T-helper 1 cell treated with Interleukin-12 subunit alpha and Interleukin-12 subunit beta and Interleukin-4 antibody, amounts not matched to agents 30 μg/mL and 1 μg/mL, for 36 hours (primary cell): ENCODE measurements around the gene CLEC7A.

Source experiments
- H3K27ac Mint-ChIP-seq: one replicate; pipeline ENCODE4 v1.8.0; 2021; ENCODE audit warnings: mild to moderate bottlenecking, mixed read lengths
- H3K27me3 Mint-ChIP-seq: one replicate; pipeline ENCODE4 v1.8.0; 2021; ENCODE audit warnings: low read depth, mixed read lengths
- H3K36me3 Mint-ChIP-seq: one replicate; pipeline ENCODE4 v1.8.0; 2021; ENCODE audit warnings: low read depth, mixed read lengths
- H3K4me1 Mint-ChIP-seq: one replicate; pipeline ENCODE4 v1.8.0; 2021; ENCODE audit warnings: low read depth, mixed read lengths
- H3K4me3 Mint-ChIP-seq: one replicate; pipeline ENCODE4 v1.8.0; 2021; ENCODE audit warnings: mild to moderate bottlenecking, moderate library complexity, mixed read lengths
- H3K9me3 Mint-ChIP-seq: one replicate; pipeline ENCODE4 v1.8.0; 2021; ENCODE audit warnings: mixed read lengths

CLEC7A gene

GRCh38 chr12:10155966-10156365, 26.0 kb upstream of the CLEC7A start:
- Mint-ChIP-seq H3K27me3 (peaks cover 55% of the 10 kb centered on the region), H3K27ac (no peak overlapping the region), H3K9me3 (no peaks in the 10 kb centered on the region), H3K36me3 (no peaks in the 10 kb centered on the region), H3K4me1 (peaks cover 9% of the 10 kb centered on the region), H3K4me3 (no peak overlapping the region)

GRCh38 chr12:10154145-10154496, 24.1 kb upstream of the CLEC7A start:
- Mint-ChIP-seq H3K36me3 (no peaks in the 10 kb centered on the region), H3K27ac (no peak overlapping the region), H3K4me1 (peaks cover 9% of the 10 kb centered on the region), H3K4me3 (peak overlapping the region; percentile 84), H3K9me3 (no peaks in the 10 kb centered on the region), H3K27me3 (peaks cover 52% of the 10 kb centered on the region)

GRCh38 chr12:10153271-10154144, 23.5 kb upstream of the CLEC7A start:
- H3K27ac Mint-ChIP-seq = no peak overlapping the region
- peaks cover 9% of the 10 kb centered on the region for H3K4me1 Mint-ChIP-seq
- H3K9me3 Mint-ChIP-seq = no peaks in the 10 kb centered on the region
- peaks cover 49% of the 10 kb centered on the region for H3K27me3 Mint-ChIP-seq
- no peaks in the 10 kb centered on the region for H3K36me3 Mint-ChIP-seq
- peak overlapping the region; percentile 84 for H3K4me3 Mint-ChIP-seq

- H3K27me3 Mint-ChIP-seq = peaks cover 47% of the 10 kb centered on the region
- peaks cover 5% of the 10 kb centered on the region for H3K9me3 Mint-ChIP-seq
- no peaks in the 10 kb centered on the region for H3K36me3 Mint-ChIP-seq
- peaks cover 9% of the 10 kb centered on the region for H3K4me1 Mint-ChIP-seq
- no peak overlapping the region for H3K4me3 Mint-ChIP-seq
- no peak overlapping the region for H3K27ac Mint-ChIP-seq
These were observed 21.6 kb upstream of the CLEC7A start for GRCh38 chr12:10151621-10152020.

GRCh38 chr12:10147714-10148403, 17.9 kb upstream of the CLEC7A start:
- H3K27me3 Mint-ChIP-seq = peaks cover 54% of the 10 kb centered on the region
- no peaks in the 10 kb centered on the region for H3K4me1 Mint-ChIP-seq
- H3K4me3 Mint-ChIP-seq = no peak overlapping the region
- H3K9me3 Mint-ChIP-seq = peaks cover 5% of the 10 kb centered on the region
- no peak overlapping the region for H3K27ac Mint-ChIP-seq
- H3K36me3 Mint-ChIP-seq = no peaks in the 10 kb centered on the region

GRCh38 chr12:10142976-10143589, 13.1 kb upstream of the CLEC7A start:
- no peak overlapping the region for H3K27ac Mint-ChIP-seq
- peaks cover 5% of the 10 kb centered on the region for H3K9me3 Mint-ChIP-seq
- H3K4me1 Mint-ChIP-seq = peaks cover 2% of the 10 kb centered on the region
- H3K4me3 Mint-ChIP-seq = no peak overlapping the region
- H3K36me3 Mint-ChIP-seq = no peaks in the 10 kb centered on the region
- peaks cover 45% of the 10 kb centered on the region for H3K27me3 Mint-ChIP-seq

GRCh38 chr12:10140001-10140400, 10.0 kb upstream of the CLEC7A start:
- peaks cover 42% of the 10 kb centered on the region for H3K27me3 Mint-ChIP-seq
- H3K36me3 Mint-ChIP-seq = no peaks in the 10 kb centered on the region
- H3K27ac Mint-ChIP-seq = no peak overlapping the region
- no peaks in the 10 kb centered on the region for H3K9me3 Mint-ChIP-seq
- no peak overlapping the region for H3K4me3 Mint-ChIP-seq
- peaks cover 4% of the 10 kb centered on the region for H3K4me1 Mint-ChIP-seq

GRCh38 chr12:10136637-10137205, 6.7 kb upstream of the CLEC7A start:
- no peaks in the 10 kb centered on the region for H3K9me3 Mint-ChIP-seq
- H3K27me3 Mint-ChIP-seq = peaks cover 26% of the 10 kb centered on the region
- no peak overlapping the region for H3K4me3 Mint-ChIP-seq
- no peaks in the 10 kb centered on the region for H3K36me3 Mint-ChIP-seq
- no peak overlapping the region for H3K27ac Mint-ChIP-seq
- peaks cover 4% of the 10 kb centered on the region for H3K4me1 Mint-ChIP-seq

GRCh38 chr12:10135126-10135525, 5.1 kb upstream of the CLEC7A start:
- Mint-ChIP-seq H3K4me3 (no peak overlapping the region), H3K4me1 (peaks cover 6% of the 10 kb centered on the region), H3K9me3 (no peaks in the 10 kb centered on the region), H3K36me3 (no peaks in the 10 kb centered on the region), H3K27ac (no peak overlapping the region), H3K27me3 (peaks cover 32% of the 10 kb centered on the region)

GRCh38 chr12:10132850-10133370, 2.9 kb upstream of the CLEC7A start:
- Mint-ChIP-seq H3K27me3 (peaks cover 41% of the 10 kb centered on the region), H3K36me3 (no peaks in the 10 kb centered on the region), H3K4me1 (peaks cover 8% of the 10 kb centered on the region), H3K4me3 (no peak overlapping the region), H3K27ac (no peak overlapping the region), H3K9me3 (no peaks in the 10 kb centered on the region)

GRCh38 chr12:10131111-10131690, 1.2 kb upstream of the CLEC7A start:
- Mint-ChIP-seq H3K4me1 (peaks cover 6% of the 10 kb centered on the region), H3K4me3 (no peak overlapping the region), H3K9me3 (no peaks in the 10 kb centered on the region), H3K27ac (no peak overlapping the region), H3K27me3 (peaks cover 44% of the 10 kb centered on the region), H3K36me3 (no peaks in the 10 kb centered on the region)

GRCh38 chr12:10128687-10129086, 1.3 kb downstream of the CLEC7A start:
- no peaks in the 10 kb centered on the region for H3K9me3 Mint-ChIP-seq
- H3K27me3 Mint-ChIP-seq = peaks cover 58% of the 10 kb centered on the region
- H3K27ac Mint-ChIP-seq = no peak overlapping the region
- peaks cover 6% of the 10 kb centered on the region for H3K4me1 Mint-ChIP-seq
- H3K36me3 Mint-ChIP-seq = no peaks in the 10 kb centered on the region
- no peak overlapping the region for H3K4me3 Mint-ChIP-seq

GRCh38 chr12:10126413-10126812, 3.6 kb downstream of the CLEC7A start:
- H3K27me3 Mint-ChIP-seq = peaks cover 47% of the 10 kb centered on the region
- H3K4me1 Mint-ChIP-seq = peaks cover 6% of the 10 kb centered on the region
- no peaks in the 10 kb centered on the region for H3K9me3 Mint-ChIP-seq
- no peak overlapping the region for H3K4me3 Mint-ChIP-seq
- no peak overlapping the region for H3K27ac Mint-ChIP-seq
- H3K36me3 Mint-ChIP-seq = no peaks in the 10 kb centered on the region

GRCh38 chr12:10122689-10123088, 7.3 kb downstream of the CLEC7A start:
- Mint-ChIP-seq H3K27me3 (peaks cover 43% of the 10 kb centered on the region), H3K9me3 (no peaks in the 10 kb centered on the region), H3K4me3 (no peak overlapping the region), H3K27ac (no peak overlapping the region), H3K36me3 (no peaks in the 10 kb centered on the region), H3K4me1 (no peaks in the 10 kb centered on the region)
